Stimulated activated CD4-positive, alpha-beta T cell treated with anti-CD3 and anti-CD28 coated beads, Interleukin-15, amount 100 ng/mL, for 48 hours (primary cell): Measurements from ENCODE around the gene PCLO.
"Not testable (repeated sequence)": the region's sequence is repeated elsewhere in the genome, so short reads cannot be mapped to it uniquely, and the experiment has no call there.

Source experiments
- DNase-seq, 2 donors: peaks; one replicate each; pipeline ENCODE4 v3.0.0-alpha.2; 2020; ENCODE audit warnings: low read depth in 2 of 2

Gene PCLO

DNA sequence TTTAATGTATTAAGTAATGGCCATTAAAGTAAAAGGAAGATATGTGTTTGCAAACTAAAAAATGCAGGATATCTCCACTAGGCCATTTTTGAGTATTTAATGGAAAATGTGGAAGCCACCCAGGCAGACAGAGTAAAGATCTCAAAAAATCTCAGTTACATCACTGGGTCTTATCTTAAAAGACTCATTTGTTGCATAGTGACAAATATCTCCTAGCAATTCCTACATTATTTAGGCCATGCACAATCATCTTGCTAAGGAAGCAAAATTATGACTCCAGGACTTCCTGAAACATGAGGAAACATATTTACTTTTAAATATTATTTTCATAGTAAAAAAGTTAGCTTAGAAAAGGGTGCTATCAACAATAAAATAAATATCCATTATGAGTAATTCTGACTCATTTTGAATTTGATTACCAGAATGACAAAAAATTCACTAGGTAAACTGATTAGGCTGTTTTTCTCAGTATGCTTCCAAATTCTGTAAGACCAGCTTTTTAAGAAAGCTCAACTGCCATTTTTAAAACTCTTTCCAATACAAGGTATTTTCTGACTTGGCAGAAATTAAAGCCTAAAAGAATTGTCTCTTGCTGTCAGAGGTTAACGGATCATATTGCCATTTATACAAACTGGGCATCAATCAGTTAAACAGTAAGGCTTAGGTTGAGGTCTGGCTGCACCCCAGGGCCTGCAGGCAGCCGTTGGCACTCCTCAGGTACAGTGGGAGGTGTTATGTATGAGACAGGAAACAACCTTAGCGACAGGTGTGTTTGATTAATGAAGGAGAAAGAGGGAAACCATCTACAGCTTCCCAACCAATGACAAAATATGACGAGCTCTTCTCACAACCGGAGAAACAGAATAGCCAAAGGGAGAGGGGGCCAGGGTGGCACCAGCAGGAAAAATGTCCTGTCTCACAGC lies 31.8 kb downstream of the PCLO start:
- DNase-seq: no peak

DNA sequence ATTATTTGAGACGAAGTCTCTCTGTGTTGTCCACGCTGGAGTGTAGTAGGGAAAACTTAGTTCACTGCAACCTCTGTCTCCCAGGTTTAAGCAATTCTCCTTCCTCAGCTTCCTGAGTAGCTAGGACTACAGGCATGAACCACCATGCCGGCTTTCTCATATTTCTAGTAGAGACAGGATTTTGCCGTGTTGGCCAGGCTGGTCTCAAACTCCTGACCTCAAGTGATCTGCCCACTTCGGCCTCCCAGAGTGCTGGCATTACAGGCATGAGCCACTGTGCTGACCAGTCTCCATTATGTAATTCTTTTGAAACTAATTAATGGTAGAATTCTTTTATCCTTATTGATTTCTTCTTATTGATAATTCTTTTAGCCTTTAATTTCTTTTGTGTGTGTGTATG lies 32.5 kb downstream of the PCLO start:
- DNase-seq: no peak

DNA sequence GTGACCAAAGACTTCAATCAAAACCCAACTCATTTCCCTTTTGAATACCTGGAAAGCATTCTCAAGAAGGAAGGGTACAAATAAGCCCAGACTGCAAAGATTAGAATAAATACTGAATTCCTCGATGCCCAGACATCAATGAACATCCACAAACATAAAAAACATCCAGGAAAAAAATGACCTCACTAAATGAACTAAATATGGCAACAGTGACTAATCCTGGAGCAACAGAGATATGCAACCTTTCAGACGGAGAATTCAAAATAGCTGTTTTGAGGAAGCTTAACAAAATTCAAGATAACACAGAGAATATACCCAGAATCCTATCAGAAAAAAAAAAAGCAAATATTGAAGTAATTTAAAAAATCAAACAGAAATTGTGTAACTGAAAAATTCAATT lies 43.2 kb downstream of the PCLO start:
- no peak for DNase-seq

DNA sequence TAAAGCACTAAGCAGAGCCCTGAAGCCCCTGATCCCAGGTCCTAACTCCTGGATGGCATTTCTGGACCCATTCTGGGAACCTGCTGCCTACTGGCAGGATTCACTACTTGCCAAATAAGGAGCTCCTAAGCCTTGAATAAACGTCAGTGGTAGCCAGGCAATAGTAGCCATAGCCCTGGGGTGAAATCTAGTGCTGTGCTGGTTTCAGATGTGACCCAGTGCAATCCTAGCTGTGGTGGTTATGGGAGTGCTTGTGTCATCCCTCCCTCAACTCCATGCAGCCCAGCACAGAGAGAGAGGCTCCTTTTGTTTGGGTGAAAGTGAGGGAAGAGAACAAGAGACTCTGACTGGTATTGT lies 43.7 kb downstream of the PCLO start:
- no peak for DNase-seq

DNA sequence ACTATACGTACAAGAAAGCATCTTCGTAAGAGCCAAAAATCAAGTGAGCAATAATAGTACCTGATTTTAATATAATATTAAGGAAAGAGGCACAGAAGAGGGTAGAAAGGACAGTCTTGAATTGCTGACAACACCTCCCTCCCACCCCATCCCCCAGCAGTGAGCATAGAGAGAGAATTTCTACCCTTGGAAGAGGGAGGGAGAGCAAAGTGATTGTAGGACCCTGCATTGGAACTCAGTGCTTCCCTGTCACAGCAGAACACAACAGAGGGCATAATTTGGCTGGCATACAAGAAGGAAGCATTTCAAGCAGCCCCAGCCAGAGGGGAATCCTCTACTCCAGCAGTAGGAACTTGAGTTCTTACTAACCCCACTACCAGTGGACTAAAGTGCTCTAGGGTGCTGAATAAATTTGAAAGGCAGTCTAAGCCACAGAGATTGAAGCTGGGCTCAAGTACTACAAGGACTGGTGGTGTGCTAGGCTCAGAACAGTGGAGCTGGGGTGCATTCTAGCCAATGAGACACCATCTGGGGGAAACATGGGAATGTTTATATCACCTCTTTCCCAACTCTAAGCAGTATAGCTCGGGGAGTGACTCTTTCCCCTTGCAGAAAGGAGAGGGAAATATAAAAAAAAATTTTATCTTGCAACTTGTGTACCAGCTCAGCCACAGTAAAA lies 44.2 kb downstream of the PCLO start:
- DNase-seq: no peak

DNA sequence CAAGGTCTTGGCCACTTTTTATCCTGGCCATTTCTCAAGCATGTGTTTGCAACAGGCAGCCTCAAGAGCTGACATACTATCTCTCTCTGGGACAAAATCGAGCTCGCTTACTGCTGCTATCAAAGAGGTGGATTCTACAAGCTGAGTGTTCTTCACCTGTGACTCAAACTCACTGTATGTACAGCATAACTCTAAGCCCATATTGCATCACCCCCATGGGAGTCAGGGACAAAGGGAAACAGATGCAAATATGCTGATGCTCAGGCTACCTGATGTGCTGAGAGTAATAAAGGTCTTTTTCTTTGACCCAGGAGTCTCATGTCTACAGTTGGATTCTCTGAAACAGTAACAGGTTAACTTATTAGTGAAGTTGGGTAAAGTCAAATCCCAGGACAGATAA lies 45.2 kb downstream of the PCLO start:
- DNase-seq: no peak

DNA sequence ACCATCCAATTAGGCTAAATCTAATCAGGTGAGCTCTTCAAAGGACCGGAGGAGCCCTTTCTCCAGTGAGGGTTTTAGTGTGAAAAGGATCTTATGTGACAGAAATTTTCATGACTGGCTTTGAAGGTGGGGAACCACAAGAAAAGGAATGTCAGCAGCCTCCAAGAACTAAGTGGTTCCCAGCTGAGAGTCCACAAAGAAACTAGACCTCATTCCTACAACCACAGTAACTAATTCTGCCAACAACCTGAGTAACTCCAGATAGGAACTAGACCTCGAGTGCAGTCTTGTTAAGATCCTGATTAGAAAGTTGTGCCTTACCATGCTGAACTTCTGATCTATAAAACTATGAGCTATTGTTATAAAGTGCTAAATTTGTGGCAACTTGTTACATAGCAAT lies 51.3 kb downstream of the PCLO start:
- DNase-seq: no peak

DNA sequence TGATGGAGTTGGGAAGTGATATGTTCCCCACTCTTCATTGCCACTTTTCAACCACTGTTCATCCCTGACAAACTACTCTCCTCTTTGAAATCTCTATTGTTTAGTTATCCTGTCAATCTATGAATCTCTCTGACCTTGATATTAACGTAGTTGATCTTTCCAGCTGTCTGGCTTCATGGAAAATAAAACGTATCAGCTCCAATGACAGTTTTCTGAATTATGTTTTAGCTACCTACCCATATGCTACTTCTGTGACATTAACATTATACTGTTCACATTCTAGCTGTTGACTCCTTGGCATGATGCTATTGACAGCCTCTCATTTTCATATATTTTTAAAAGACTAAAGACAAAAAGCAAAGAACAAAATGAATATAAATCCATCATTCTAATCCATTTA lies 53.3 kb downstream of the PCLO start:
- DNase-seq: no peak

DNA sequence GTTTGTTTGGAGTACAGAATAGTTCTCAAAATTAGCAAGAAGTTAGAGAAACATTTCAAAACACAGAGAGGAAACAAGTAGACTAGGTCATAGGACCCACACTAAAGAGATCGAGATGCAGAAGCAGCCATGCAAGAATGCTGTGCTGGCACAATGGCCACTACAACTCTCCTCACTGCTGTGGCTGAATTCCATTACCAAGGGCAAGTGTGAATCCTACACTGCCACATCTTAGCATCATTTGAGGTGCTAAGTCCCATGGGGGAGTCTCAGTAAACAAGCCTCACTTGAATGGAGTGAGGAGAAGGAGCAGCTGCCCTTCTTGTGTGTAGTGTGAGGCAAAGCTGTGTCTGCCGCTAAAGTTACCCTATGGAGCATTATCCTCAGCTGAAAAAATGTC lies 56.7 kb downstream of the PCLO start:
- no peak for DNase-seq

DNA sequence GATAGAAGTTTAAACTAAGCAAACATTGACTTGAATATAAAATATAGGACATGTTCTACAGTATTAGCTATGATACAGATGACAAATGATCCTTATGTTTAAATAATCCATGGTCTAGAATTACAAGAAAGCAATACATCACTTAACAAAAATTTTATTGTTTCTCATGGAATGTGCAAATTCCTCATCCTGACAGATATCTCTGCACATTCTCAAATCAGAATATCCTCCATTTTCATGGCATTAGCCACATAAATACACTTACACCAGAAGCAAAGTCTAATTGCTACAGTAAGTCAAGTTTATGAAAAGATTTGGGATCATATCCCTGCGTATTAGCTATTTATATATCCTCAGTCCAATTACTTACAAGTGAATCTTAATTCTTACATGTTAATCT lies 57.6 kb downstream of the PCLO start:
- no peak for DNase-seq

DNA sequence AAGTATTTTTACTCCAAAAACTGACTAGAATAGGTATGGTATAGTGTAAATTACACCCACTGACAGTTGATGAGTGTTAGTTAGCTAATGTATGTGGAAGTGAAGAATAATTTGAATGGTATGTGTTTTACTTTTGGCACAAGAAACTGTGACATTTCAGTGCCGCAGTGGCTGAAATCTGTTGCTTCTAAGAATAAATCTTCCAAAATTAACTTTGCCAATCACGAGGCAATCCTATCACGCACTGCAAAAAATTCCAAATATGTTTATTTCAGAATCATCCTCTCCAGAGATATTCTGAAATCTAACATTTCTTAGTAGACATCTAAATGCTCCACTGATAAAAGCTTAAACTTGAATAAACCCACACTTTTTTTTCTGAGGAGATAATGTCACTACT lies 61.2 kb downstream of the PCLO start:
- DNase-seq: no peak

DNA sequence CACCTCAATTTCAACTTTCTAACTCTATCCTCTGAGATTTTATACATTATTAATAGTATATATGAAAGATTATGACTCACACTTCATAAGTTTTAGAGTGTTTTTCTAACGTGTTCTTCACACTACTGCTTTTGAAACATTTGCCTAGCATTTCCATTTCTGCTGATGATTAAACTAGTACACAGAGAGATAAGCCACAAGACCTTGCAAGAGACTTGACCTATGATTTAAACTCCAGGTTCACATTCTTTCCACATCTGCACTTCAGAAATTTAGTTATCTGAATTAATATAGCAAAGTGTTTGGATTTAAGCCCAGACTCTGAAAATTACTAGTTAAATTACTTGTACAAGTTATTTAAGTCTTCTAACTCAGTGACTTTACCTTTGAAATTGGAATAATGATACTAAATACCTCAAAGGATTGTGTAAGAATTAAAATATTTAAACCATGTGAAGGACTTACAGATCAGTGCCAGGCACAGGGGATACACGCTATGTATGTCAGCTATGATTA lies 66.6 kb downstream of the PCLO start:
- DNase-seq: no peak

DNA sequence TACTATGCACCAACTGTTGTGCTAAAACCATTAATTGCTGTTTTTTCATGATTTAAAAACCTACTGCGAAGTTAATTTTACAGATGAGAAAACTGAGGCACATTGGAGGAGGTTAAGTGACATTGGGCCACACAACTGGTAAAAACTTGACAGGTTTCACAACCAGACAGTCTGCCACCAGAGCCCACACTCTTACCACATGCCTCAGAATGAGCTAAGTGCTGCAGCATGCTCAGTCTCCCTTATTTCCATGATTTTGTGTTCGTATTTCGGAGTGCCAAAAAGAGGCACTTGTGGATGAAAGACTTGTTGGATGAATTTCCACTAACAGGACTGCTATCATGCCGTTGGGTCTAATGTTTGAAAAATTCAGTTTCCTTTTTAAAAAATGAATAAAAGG lies 77.4 kb downstream of the PCLO start:
- DNase-seq: no peak

DNA sequence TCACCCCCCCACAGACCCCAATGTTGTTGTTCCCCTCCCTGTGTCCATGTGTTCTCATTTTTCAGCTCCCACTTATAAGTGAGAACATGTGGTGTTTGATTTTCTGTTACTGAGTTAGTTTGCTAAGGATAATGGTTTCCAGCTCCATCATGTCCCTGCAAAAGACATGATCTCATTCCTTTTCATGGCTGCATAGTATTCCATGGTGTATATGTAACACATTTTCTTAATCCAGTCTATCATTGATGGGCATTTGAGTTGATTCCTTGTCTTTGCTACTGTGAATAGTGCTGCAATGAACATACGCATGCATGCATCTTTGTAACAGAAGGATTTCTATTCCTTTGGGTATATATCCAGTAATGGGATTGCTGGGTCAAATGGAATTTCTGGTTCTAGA lies 82.8 kb downstream of the PCLO start:
- DNase-seq: not testable (repeated sequence)

DNA sequence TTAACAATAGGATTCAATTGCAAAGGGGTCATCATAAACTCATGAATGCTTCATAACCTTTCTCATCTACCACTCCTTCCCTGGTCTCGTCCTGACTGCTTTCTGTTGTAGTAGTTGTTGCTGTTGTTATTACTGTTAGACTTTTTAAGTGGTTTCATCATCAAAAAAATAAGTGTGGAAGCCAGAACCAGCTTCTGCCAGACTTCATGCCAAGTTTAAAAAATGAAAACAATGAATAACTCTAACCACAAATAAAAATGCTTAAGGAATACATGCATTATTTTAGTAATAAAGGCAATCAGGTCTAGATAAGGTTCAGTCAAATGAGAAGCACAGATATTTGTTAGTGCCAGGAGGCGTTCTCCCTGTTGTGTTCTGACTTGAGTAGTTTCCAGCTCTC lies 85.4 kb downstream of the PCLO start:
- no peak for DNase-seq

DNA sequence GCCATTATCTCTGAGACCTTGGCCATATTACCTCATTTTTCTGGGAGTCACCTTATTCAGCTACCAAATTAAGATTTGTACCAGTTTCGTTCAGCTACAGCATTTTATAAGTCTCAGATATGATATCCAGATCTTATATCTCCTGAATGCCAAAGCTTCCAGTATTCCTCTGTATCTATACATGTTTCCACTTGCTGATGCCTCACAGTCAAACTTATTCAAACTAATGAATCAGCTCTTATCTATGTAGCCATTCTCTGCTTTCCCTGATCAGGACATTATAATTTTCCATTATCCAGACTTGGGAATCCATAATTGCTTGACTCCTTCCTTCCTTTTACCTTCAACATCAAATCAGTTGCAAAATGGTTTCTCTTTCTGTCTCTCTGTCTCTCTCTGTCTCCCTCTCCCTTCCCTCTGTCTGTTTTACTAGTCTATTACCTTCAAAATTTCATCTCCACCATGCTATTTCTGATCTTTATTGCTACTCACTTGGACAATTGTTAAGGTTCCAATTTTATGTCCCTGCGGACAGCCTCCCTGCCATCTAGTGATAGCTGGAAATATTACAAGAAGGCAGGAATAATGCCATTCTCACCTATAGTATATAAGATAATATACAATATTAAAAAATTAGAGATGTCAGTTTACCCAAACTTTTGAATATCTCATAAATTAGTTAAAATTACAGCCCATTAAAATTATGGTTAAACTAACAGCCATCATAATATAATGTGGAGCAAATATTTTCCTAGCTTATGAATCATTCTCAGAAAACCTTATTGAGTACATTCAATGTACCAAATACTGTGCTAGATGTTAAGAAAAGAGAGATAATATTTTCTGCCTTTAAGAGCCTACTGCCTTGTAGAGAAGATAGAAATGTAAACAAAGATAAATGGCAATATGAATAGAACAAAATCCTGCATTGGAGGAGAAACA lies 89.8 kb downstream of the PCLO start:
- no peak for DNase-seq

DNA sequence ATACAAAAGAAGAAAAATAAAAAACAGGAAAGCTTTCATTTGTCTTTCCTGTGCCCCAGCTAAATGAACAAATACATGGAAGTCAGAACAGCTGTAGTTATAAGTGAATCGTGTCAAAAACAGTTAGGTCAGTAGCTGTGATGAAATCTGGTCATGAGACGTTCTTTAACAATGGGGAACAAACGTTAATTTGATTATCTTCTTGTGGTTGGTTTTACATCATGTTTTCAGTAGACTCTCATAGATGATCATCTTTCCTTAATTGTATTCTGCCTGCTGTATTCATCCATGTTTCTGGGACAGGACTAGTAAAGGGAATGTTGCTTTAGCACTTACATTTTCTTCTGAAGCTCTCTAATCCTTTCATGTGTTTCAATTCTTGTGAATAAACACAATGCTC lies 97.0 kb downstream of the PCLO start:
- no peak for DNase-seq

DNA sequence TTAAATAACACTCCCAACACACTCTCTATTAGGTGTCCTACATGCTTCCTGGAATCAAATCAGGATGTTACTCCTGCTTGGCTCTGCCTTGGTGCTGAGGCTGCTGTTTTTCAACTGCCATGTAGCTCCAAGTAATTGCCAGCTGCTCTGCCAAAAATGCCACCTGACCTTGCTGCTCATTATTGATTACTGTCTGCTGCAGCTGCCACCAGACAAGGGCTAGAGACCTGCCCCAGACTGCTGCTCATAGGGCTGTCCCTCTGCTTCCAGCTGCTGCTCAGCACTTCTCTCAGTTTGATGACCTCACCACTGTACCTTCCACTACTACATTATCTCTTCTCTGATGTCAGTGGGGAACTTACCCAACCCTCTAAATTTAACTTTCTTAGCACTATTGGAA lies 102.5 kb downstream of the PCLO start:
- DNase-seq: no peak

DNA sequence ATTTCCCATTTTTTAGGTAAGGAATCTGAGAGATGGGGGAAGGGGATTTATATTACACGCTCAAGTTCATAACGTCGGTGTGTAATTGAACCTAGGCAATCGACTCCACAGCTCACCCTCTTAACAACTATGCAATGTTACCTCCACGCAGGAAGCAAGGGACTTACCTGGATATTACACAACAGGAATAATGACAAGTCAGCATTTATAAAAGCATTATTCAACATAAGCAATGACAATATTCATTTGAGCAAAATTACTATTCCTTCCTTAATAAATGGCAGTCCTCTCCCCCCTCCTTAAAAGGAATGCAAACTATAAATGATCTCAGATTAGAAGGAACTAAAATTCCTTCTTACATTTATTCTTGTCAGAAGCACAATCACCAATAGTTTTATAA lies 104.0 kb downstream of the PCLO start:
- no peak for DNase-seq

DNA sequence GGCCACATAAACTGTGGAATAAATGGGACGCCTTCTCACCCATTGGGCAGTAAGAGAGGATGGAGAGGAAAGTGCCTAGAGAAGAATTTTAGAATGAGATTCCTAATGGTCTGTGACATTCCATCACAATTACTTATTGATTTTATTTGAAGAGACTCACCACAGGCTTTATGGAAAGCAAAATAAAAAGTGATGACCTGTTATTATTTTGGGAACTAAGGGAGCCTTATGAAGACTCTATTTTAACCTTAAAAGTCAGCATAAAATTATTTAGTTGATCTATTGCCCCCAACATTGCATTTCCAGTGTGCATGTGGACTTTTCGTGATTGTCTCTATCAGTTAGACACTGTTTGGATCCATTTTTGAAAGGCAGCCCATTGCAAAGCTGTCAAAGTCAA lies 107.5 kb downstream of the PCLO start:
- DNase-seq: no peak

DNA sequence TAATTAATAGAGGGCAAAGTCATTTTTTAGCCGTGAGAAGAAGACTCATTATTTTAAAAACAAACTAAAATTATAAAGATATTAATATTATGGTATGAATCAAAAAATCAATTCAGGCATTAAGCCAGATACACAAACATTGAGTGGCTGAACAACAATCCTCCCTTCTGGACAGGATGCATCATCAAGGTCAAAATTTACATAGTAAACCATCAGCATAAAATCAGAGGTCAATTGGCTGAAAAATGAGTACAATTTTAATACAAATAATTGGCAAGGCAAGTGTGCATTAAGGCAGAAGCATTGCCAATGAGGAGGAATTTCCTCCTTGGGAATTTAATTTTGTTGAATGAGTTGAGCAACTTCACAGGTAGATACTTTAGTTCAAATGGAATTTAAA lies 108.2 kb downstream of the PCLO start:
- DNase-seq: no peak

DNA sequence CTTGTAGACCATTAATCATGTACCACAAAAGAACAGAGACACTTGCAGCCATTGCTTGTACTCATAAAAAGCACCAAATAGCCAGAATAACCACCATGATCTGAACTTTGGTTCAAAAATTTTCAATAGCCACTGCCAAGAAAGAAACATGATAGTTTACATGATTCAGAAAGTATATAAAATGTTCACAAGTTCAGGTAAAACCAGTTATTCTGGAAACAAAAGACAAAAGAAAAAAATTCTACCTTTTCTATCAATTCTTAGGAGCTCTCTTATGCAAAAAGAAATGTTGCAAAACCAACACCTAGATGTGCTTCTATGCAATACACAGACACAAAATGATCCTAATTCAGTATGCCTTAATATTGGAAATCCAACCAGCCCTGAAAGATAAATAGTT lies 108.7 kb downstream of the PCLO start:
- no peak for DNase-seq
